GM21528 (cell line): ENCODE data around the gene TTLL1.

Experiments used
- ATAC-seq: cut with Tn5 transposase; IDR thresholded peaks from one replicate; pipeline ENCODE4 v1.9.1; 2021; ENCODE audit warnings: mild to moderate bottlenecking, moderate library complexity; ENCODE audit not compliant: unreplicated experiment, low FRiP score

The TTLL1 gene

GRCh38 chr22:43088984-43089717 is at the start of gene TTLL1:
TSS of gene TTLL1 (minus strand) at chr22:43089391. CDS start at chr22:43075586, 13,805 bp downstream.
- ATAC-seq: peak; percentile 62

GRCh38 chr22:43136801-43137200 is 47.6 kb upstream of the TTLL1 start:
- ATAC-seq: no peak

- ATAC-seq: no peak
Measured at GRCh38 chr22:43136255-43136654, 47.1 kb upstream of the TTLL1 start.

GRCh38 chr22:43135565-43135964 is 46.4 kb upstream of the TTLL1 start:
- no peak for ATAC-seq

GRCh38 chr22:43134553-43134952 is 45.4 kb upstream of the TTLL1 start:
- ATAC-seq: no peak

GRCh38 chr22:43133401-43133800 is 44.2 kb upstream of the TTLL1 start:
- no peak for ATAC-seq

GRCh38 chr22:43131773-43132501 is 42.7 kb upstream of the TTLL1 start:
- ATAC-seq: no peak

- ATAC-seq: no peak
Measured at GRCh38 chr22:43129426-43130425, 40.5 kb upstream of the TTLL1 start.

- no peak for ATAC-seq
Measured at GRCh38 chr22:43128928-43129424, 39.8 kb upstream of the TTLL1 start.

GRCh38 chr22:43128116-43128515 is 38.9 kb upstream of the TTLL1 start:
- ATAC-seq: no peak

GRCh38 chr22:43127166-43127908 is 38.1 kb upstream of the TTLL1 start:
- ATAC-seq: no peak

GRCh38 chr22:43126501-43127165 is 37.4 kb upstream of the TTLL1 start:
- no peak for ATAC-seq

GRCh38 chr22:43118953-43119458 is 29.8 kb upstream of the TTLL1 start:
- ATAC-seq: peak; percentile 60

GRCh38 chr22:43118024-43118849 is 29.0 kb upstream of the TTLL1 start:
- no peak for ATAC-seq

- ATAC-seq: no peak
Measured at GRCh38 chr22:43116932-43117331, 27.7 kb upstream of the TTLL1 start.

- no peak for ATAC-seq
Measured at GRCh38 chr22:43114958-43115357, 25.8 kb upstream of the TTLL1 start.

GRCh38 chr22:43113526-43114251 is 24.5 kb upstream of the TTLL1 start:
- ATAC-seq: no peak
